DND-41 (cell line): ENCODE data around the gene G6PC3.

Experiments
- CTCF ChIP-seq: IDR thresholded peaks from 2 replicates; pipeline ENCODE4 v1.5.1; 2012; ENCODE audit warnings: borderline replicate concordance, low read length, moderate library complexity, mild to moderate bottlenecking; ENCODE audit not compliant: poor library complexity, severe bottlenecking; ENCODE audit errors: extremely low read depth
- EZH2 ChIP-seq: IDR thresholded peaks from 3 replicates; pipeline ENCODE4 v1.6.1; 2012; ENCODE audit warnings: borderline replicate concordance, low read depth, mild to moderate bottlenecking, moderate library complexity, low read length, inconsistent platforms; ENCODE audit not compliant: severe bottlenecking

GRCh38 chr17:44106801-44107200 is 36.3 kb downstream of the G6PC3 start:
- TF ChIP-seq CTCF (no peak), EZH2 (no peak)
